Upper lobe of right lung (tissue), 1 donor: ENCODE measurements around the gene CTXN2. TPM values are rescaled to one million over a fixed set of nuclear protein-coding genes. Genes with fewer than 3 reads are reported as not detected.
A peak's percentile ranks its signal among the peaks of the same experiment; 100 is the strongest.

Experiments
- ATAC-seq: fragments of 200-7000 bp; cut with Tn5 transposase; one replicate; pipeline ENCODE4 v1.9.1; 2020; ENCODE audit warnings: mild to moderate bottlenecking, moderate library complexity
- DNase-seq: peaks from one replicate; pipeline ENCODE4 v3.0.0-alpha.2; 2020
- H3K27ac ChIP-seq: fragments of 200-600 bp; one replicate; pipeline ENCODE4 v1.8.0; 2022
- H3K27me3 ChIP-seq: fragments of 200-600 bp; one replicate; pipeline ENCODE4 v1.8.0; 2022; ENCODE audit warnings: mild to moderate bottlenecking
- H3K36me3 ChIP-seq: fragments of 200-600 bp; one replicate; pipeline ENCODE4 v1.8.0; 2022
- H3K4me1 ChIP-seq: fragments of 200-600 bp; one replicate; pipeline ENCODE4 v1.8.0; 2022
- H3K4me3 ChIP-seq: fragments of 200-600 bp; one replicate; pipeline ENCODE4 v1.8.0; 2022; ENCODE audit warnings: mild to moderate bottlenecking
- H3K9me3 ChIP-seq: fragments of 200-600 bp; one replicate; pipeline ENCODE4 v1.8.0; 2022
- intact Hi-C: fragments of 100-400 bp; cut with DNase I; formaldehyde crosslinking; loops from one replicate; pipeline ENCODE4 v1.11.0; 2022
- total RNA-seq: library from RNA; stranded (reverse); fragmentation: NEBNext Ultra II Directional; extraction: Animal tissue kit (Norgen Biotek cat#: 25700); gene quantifications from one replicate; pipeline ENCODE4 v1.2.1, GENCODE V29; 2021
- TF ChIP-seq, protein P1 (sequence below): fragments of 200-600 bp; IDR thresholded peaks from one replicate; pipeline ENCODE4 v1.8.0; 2022; ENCODE audit warnings: antibody characterized with exemption
- donor health status: DM: no; HTN: yes; CAD: no; lungs with severe emphysema.

Gene CTXN2
- total RNA-seq, 1 donor from 2014 or later: not detected

DNA sequence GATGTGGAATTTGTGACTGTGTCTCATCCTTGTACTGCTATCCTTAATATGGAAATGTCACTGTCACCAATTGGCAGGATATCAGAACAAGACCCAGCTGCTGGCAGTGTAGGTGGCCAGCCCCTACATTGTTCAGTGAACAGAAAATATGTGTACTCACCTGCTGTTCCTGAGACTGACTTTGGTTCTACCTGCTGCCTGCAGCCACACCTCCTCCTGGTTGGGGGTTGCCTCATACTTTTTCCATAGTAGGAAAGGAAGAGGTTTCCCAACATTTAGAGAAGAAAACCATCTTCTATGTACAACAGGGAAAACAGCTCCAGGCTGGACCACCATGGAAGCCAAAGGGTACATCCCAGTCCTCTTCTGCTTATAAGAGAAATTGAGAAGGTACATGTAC, 50.5 kb downstream of the CTXN2 start:
- intact Hi-C loops: no loop called here
- no peaks in the 10 kb centered on the region for H3K9me3 ChIP-seq
- H3K27ac ChIP-seq: no peak overlapping the region
- H3K4me3 ChIP-seq: no peak overlapping the region
- H3K27me3 ChIP-seq: no peaks in the 10 kb centered on the region
- TF ChIP-seq, protein P1, sequence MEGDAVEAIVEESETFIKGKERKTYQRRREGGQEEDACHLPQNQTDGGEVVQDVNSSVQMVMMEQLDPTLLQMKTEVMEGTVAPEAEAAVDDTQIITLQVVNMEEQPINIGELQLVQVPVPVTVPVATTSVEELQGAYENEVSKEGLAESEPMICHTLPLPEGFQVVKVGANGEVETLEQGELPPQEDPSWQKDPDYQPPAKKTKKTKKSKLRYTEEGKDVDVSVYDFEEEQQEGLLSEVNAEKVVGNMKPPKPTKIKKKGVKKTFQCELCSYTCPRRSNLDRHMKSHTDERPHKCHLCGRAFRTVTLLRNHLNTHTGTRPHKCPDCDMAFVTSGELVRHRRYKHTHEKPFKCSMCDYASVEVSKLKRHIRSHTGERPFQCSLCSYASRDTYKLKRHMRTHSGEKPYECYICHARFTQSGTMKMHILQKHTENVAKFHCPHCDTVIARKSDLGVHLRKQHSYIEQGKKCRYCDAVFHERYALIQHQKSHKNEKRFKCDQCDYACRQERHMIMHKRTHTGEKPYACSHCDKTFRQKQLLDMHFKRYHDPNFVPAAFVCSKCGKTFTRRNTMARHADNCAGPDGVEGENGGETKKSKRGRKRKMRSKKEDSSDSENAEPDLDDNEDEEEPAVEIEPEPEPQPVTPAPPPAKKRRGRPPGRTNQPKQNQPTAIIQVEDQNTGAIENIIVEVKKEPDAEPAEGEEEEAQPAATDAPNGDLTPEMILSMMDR: no peak
- DNase-seq (no peak), ATAC-seq (no peak)
- H3K36me3 ChIP-seq: no peaks in the 10 kb centered on the region
- H3K4me1 ChIP-seq: no peaks in the 10 kb centered on the region

DNA sequence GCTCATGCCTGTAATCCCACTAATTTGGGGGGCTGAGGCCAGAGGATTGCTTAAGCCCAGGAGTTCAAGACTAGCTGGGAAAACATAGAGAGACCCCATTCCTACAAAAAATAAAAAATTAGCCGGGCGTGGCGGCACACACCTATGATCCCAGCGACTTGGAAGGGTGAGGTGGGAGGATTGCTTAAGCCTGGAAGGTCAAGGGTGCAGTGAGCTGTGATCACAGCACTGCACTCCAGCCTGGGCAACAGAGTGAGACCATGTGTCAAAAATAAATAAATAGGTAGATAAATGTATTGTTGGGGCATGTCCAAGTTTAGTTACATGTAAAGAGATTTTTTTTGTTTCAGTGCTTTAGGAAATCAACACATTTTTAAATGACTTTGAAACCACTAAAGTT, 51.1 kb downstream of the CTXN2 start:
- no peaks in the 10 kb centered on the region for H3K9me3 ChIP-seq
- H3K4me3 ChIP-seq: no peak overlapping the region
- H3K27me3 ChIP-seq: no peaks in the 10 kb centered on the region
- H3K36me3 ChIP-seq: no peaks in the 10 kb centered on the region
- TF ChIP-seq, protein P1: no peak
- intact Hi-C loops: no loop called here
- H3K27ac ChIP-seq: no peak overlapping the region
- DNase-seq: no peak
- no peaks in the 10 kb centered on the region for H3K4me1 ChIP-seq
- no peak for ATAC-seq

DNA sequence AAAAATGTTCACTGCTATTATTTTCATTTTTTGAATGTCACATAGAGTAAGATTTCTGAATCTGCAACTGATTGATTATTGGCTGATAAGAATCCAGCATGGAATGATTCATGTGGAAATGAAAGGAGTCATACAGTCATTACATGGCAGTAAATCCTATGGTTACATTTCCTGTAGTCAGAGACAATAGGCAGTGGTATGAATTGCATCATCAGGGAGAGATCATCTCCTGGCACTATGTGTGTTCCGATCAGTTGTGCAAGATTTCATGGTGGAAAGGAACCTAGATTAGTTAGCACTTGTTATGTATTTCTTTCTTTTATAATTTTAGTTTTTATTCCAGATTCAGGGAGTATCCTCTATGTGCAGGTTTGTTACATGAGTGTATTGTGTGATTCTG, 53.5 kb downstream of the CTXN2 start:
- intact Hi-C loops: no loop called here
- DNase-seq (no peak), ATAC-seq (no peak)
- H3K36me3 ChIP-seq: no peaks in the 10 kb centered on the region
- H3K4me1 ChIP-seq: no peaks in the 10 kb centered on the region
- no peaks in the 10 kb centered on the region for H3K9me3 ChIP-seq
- TF ChIP-seq, protein P1: no peak
- H3K27ac ChIP-seq: no peak overlapping the region
- no peak overlapping the region for H3K4me3 ChIP-seq
- no peaks in the 10 kb centered on the region for H3K27me3 ChIP-seq

DNA sequence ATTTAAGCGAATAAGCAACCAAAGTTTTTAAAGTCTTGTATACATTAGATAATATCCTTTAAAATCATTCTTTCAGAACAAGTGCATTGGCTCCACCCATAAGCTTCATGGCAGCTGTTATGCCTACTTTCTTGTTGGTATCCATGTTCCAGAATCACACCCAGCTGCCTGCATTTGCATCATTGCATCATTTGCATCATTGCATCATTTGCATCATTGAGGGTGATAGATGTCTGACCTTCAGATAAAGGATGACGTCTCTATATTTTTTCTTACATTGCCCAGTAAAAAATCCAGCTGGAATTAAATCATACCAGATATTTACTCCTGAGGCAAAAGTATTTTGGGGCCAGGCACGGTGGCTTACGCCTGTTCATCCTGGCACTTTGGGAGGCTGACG, 56.9 kb downstream of the CTXN2 start:
- no peak for ATAC-seq
- H3K4me3 ChIP-seq: no peak overlapping the region
- H3K27me3 ChIP-seq: no peaks in the 10 kb centered on the region
- TF ChIP-seq, protein P1: no peak
- H3K4me1 ChIP-seq: no peaks in the 10 kb centered on the region
- intact Hi-C loops: no loop called here
- no peaks in the 10 kb centered on the region for H3K36me3 ChIP-seq
- DNase-seq: no peak
- no peaks in the 10 kb centered on the region for H3K9me3 ChIP-seq
- H3K27ac ChIP-seq: no peak overlapping the region

DNA sequence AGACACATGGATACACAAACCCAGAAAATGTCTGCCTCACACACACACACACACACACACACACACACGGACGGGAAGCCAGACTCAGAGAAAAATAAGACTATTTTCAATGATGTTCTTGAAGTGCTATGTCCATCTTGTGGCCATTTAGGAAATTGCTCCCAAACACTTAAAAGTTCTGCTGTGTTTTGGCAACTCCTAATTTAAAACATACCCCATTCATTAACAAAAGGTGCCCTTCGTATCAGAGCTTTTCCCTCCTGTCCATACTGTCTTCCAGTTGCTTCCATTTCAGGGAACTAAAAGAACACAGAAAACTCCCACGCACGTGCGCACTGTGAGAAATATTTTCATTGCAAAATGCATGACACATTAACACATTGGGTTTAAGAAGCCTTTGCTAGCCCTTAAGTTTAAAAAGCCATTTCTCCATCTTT, 59.2 kb downstream of the CTXN2 start:
- intact Hi-C loops: no loop called here
- TF ChIP-seq, protein P1: peak; percentile 58
- no peaks in the 10 kb centered on the region for H3K36me3 ChIP-seq
- H3K9me3 ChIP-seq: no peaks in the 10 kb centered on the region
- ATAC-seq (peak; percentile 64), DNase-seq (no peak)
- peaks cover 5% of the 10 kb centered on the region for H3K27me3 ChIP-seq
- H3K4me3 ChIP-seq: no peak overlapping the region
- H3K4me1 ChIP-seq: no peaks in the 10 kb centered on the region
- no peak overlapping the region for H3K27ac ChIP-seq

DNA sequence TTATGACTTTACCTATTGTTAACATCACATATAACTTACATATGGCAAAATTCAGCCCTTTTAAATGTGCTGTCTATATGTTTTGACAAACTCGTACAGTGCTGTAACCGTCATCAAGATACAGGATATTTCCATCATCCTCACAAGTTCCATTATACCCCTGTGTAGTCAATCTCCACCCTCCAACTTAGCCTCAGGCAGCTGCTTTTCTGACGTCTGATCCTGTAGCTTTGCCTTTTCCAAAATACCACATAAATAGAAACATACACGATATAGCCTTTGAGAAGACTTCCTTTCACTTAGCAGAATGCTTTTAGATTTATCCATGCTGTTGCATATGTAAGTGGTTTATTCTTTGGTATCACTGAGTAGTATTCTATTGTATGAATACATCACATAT, 61.7 kb downstream of the CTXN2 start:
- H3K4me1 ChIP-seq: no peaks in the 10 kb centered on the region
- H3K27ac ChIP-seq: no peak overlapping the region
- H3K36me3 ChIP-seq: no peaks in the 10 kb centered on the region
- intact Hi-C loops: no loop called here
- TF ChIP-seq, protein P1: no peak
- no peak for ATAC-seq
- no peaks in the 10 kb centered on the region for H3K9me3 ChIP-seq
- no peak overlapping the region for H3K4me3 ChIP-seq
- peaks cover 5% of the 10 kb centered on the region for H3K27me3 ChIP-seq
- no peak for DNase-seq
